Measurements from ENCODE around the gene TEP1. TPM values are rescaled to one million over a fixed set of nuclear protein-coding genes. Genes with fewer than 3 reads are reported as not detected.

TEP1 gene
- total RNA-seq, 2 donors from 2014 or later = 33.0 to 54.2 TPM

- TF ChIP-seq, protein P1, sequence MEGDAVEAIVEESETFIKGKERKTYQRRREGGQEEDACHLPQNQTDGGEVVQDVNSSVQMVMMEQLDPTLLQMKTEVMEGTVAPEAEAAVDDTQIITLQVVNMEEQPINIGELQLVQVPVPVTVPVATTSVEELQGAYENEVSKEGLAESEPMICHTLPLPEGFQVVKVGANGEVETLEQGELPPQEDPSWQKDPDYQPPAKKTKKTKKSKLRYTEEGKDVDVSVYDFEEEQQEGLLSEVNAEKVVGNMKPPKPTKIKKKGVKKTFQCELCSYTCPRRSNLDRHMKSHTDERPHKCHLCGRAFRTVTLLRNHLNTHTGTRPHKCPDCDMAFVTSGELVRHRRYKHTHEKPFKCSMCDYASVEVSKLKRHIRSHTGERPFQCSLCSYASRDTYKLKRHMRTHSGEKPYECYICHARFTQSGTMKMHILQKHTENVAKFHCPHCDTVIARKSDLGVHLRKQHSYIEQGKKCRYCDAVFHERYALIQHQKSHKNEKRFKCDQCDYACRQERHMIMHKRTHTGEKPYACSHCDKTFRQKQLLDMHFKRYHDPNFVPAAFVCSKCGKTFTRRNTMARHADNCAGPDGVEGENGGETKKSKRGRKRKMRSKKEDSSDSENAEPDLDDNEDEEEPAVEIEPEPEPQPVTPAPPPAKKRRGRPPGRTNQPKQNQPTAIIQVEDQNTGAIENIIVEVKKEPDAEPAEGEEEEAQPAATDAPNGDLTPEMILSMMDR (IDR thresholded peaks at IDR 0.05) = no peak
- Histone ChIP-seq H3K4me3 (no peak overlapping the region), H3K4me1 (ENCODE audit: control insufficient read depth in 1 of 2, low read depth in 2 of 2) (peaks cover 0 to 3% of the 10 kb centered on the region in 2 donors), H3K36me3 (no peaks in the 10 kb centered on the region), H3K9me3 (no peaks in the 10 kb centered on the region), H3K27me3 (replicated peaks; ENCODE audit: insufficient read depth) (no peaks in the 10 kb centered on the region), H3K27ac (no peak overlapping the region)
- ATAC-seq (ENCODE audit: insufficient number of reproducible peaks, low FRiP score, low read depth) (no peak), DNase-seq (ENCODE audit: low spot score) (no peak)
Observed at GRCh38 chr14:20419419-20419818, 6.1 kb upstream of the TEP1 start.

DNA sequence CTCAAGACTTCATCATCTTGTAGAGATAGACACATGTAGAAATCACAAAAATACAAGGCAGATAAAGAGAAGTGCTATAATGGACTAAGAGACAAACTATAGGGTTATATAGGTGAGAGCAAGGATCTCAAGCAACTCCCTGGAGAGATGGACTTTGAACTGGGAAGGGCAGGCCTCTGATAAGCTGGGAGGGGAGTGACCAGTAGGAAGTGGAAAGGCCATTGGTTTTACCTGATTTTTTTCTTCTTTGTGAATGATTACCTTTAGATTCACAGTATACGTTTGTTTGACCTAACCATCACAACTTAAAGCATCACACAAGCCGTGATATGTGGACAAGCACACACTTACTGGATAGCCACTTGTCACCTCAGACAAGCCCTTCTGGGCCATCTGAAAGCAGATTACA is 5.2 kb upstream of the TEP1 start:
- Histone ChIP-seq H3K27me3 (replicated peaks; ENCODE audit: insufficient read depth) (no peaks in the 10 kb centered on the region), H3K36me3 (no peaks in the 10 kb centered on the region), H3K4me1 (ENCODE audit: control insufficient read depth in 1 of 2, low read depth in 2 of 2) (peaks cover 0 to 3% of the 10 kb centered on the region in 2 donors), H3K4me3 (no peak overlapping the region), H3K9me3 (no peaks in the 10 kb centered on the region), H3K27ac (no peak overlapping the region)
- TF ChIP-seq, protein P1 (IDR thresholded peaks at IDR 0.05) = no peak
- ATAC-seq (ENCODE audit: insufficient number of reproducible peaks, low FRiP score, low read depth) (no peak), DNase-seq (ENCODE audit: low spot score) (no peak)

GRCh38 chr14:20417250-20418186 is 4.2 kb upstream of the TEP1 start:
- Histone ChIP-seq H3K9me3 (no peaks in the 10 kb centered on the region), H3K27me3 (replicated peaks; ENCODE audit: insufficient read depth) (no peaks in the 10 kb centered on the region), H3K4me1 (ENCODE audit: control insufficient read depth in 1 of 2, low read depth in 2 of 2) (peaks cover 0 to 3% of the 10 kb centered on the region in 2 donors), H3K36me3 (no peaks in the 10 kb centered on the region), H3K4me3 (no peak overlapping the region), H3K27ac (no peak overlapping the region)
- ATAC-seq (ENCODE audit: insufficient number of reproducible peaks, low FRiP score, low read depth) (no peak), DNase-seq (ENCODE audit: low spot score) (no peak)
- TF ChIP-seq, protein P1 (IDR thresholded peaks at IDR 0.05) = no peak

DNA sequence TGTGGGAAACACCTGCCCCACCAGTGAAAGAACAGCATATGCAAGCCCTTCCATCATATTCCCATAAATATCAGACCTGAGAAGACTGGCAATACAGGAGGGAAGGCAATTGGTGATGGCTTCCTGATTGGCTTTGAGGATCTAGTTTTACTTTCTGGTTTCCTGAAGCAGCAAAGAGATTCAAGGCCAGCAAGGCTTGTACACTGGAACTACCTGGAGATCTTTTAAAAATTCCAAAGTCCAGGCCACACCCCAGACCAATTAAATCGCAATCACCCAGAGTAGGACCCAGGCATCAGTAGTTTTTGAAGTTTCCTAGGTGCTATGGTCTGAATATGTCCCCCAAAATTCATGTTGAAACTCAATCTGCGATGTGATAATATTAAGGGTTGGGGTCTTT is 2.9 kb upstream of the TEP1 start:
- ATAC-seq (ENCODE audit: insufficient number of reproducible peaks, low FRiP score, low read depth) = no peak
- no peak for DNase-seq (ENCODE audit: low spot score)
- H3K27ac ChIP-seq = peak overlapping the region in 1 of 2 donors; percentile 22
- H3K4me1 ChIP-seq (ENCODE audit: control insufficient read depth in 1 of 2, low read depth in 2 of 2) = peaks cover 11 to 12% of the 10 kb centered on the region in 2 donors
- H3K4me3 ChIP-seq = no peak overlapping the region
- TF ChIP-seq, protein P1 (IDR thresholded peaks at IDR 0.05) = no peak
- no peaks in the 10 kb centered on the region for H3K36me3 ChIP-seq
- H3K9me3 ChIP-seq = no peaks in the 10 kb centered on the region
- H3K27me3 ChIP-seq (replicated peaks; ENCODE audit: insufficient read depth) = no peaks in the 10 kb centered on the region

DNA sequence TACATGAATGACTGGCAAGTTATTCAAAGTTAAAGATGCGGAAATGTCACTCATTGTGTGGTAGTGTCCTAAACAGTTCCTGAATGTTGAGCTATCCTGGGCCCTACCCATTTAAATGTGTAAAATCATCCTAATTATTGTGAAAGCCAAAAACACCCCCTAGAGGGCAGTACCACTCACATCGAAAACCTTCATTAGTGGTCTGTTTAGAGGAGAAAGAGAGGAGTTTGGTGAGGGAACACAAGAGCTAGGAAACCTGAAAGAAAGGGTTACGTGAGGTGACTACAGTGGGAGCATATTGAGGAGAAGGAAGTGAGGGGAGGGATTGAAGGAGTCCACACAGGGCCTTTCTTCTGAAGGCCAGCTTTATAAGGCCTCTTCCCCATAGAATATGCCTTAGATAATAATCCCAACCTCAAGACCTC is 2.5 kb upstream of the TEP1 start:
- DNase-seq (ENCODE audit: low spot score) (no peak), ATAC-seq (ENCODE audit: insufficient number of reproducible peaks, low FRiP score, low read depth) (no peak)
- Histone ChIP-seq H3K27ac (peak overlapping the region in 1 of 2 donors; percentile 22), H3K9me3 (no peaks in the 10 kb centered on the region), H3K36me3 (no peaks in the 10 kb centered on the region), H3K27me3 (replicated peaks; ENCODE audit: insufficient read depth) (no peaks in the 10 kb centered on the region), H3K4me3 (no peak overlapping the region), H3K4me1 (ENCODE audit: control insufficient read depth in 1 of 2, low read depth in 2 of 2) (peaks cover 11 to 17% of the 10 kb centered on the region in 2 donors)
- TF ChIP-seq, protein P1 (IDR thresholded peaks at IDR 0.05) = peak; percentile 62

All from thoracic aorta (tissue), 2 donors.